GM08714 (cell line): ENCODE measurements around the gene VPS11.
"Not testable (repeated sequence)": the region's sequence is repeated elsewhere in the genome, so short reads cannot be mapped to it uniquely, and the experiment has no call there.

Experiments used
- H3K4me3 ChIP-seq: fragments of 200-500 bp; sonication (Bioruptor generic); 2 replicates; pipeline ENCODE4 v1.5.1; 2014; ENCODE audit warnings: mild to moderate bottlenecking, low read length, inconsistent platforms
- ZNF274 ChIP-seq: IDR thresholded peaks from 2 replicates; pipeline ENCODE4 v1.6.1; 2012; ENCODE audit warnings: mild to moderate bottlenecking, low read depth, low read length

Gene VPS11

GRCh38 chr11:119049081-119049480 is 18.5 kb upstream of the VPS11 start:
- TF ChIP-seq ZNF274 = no peak
- H3K4me3 ChIP-seq = no peak overlapping the region

GRCh38 chr11:119051440-119052162 is 16.0 kb upstream of the VPS11 start:
- no peak for TF ChIP-seq ZNF274
- no peak overlapping the region; the same call in 1 of the 2 replicates for H3K4me3 ChIP-seq

GRCh38 chr11:119052163-119052814 is 15.3 kb upstream of the VPS11 start:
- H3K4me3 ChIP-seq = no peak overlapping the region
- no peak for TF ChIP-seq ZNF274

- no peak for TF ChIP-seq ZNF274
- H3K4me3 ChIP-seq = no peak overlapping the region
These were observed 13.2 kb upstream of the VPS11 start for GRCh38 chr11:119054418-119054817.

GRCh38 chr11:119055901-119056300 is 11.7 kb upstream of the VPS11 start:
- TF ChIP-seq ZNF274 = no peak
- H3K4me3 ChIP-seq = peak overlapping the region; percentile 92

GRCh38 chr11:119056421-119056999 is 11.1 kb upstream of the VPS11 start:
- no peak for TF ChIP-seq ZNF274
- peak overlapping the region; percentile 92 for H3K4me3 ChIP-seq

GRCh38 chr11:119057000-119057769 is 10.4 kb upstream of the VPS11 start, which contains the start of gene HYOU1:
TSS of gene HYOU1 (minus strand) at chr11:119057205. CDS start at chr11:119056160, 1,045 bp downstream.
- H3K4me3 ChIP-seq = peak within 1 kb of the TSS; percentile 97
- no peak for TF ChIP-seq ZNF274

- H3K4me3 ChIP-seq = not testable (repeated sequence)
These were observed 8.5 kb upstream of the VPS11 start for GRCh38 chr11:119059128-119059527.

- TF ChIP-seq ZNF274 = no peak
- H3K4me3 ChIP-seq = no peak overlapping the region
These were observed 6.4 kb upstream of the VPS11 start for GRCh38 chr11:119061256-119061655.

- H3K4me3 ChIP-seq = no peak overlapping the region
- TF ChIP-seq ZNF274 = no peak
These were observed 4.8 kb upstream of the VPS11 start for GRCh38 chr11:119062779-119063178.

- no peak for TF ChIP-seq ZNF274
- H3K4me3 ChIP-seq = no peak overlapping the region
These were observed 2.2 kb upstream of the VPS11 start for GRCh38 chr11:119065369-119065768.

- TF ChIP-seq ZNF274 = no peak
- H3K4me3 ChIP-seq = no peak overlapping the region
These were observed 10.2 kb downstream of the VPS11 start for GRCh38 chr11:119077839-119078238.

GRCh38 chr11:119078675-119079420 is 11.2 kb downstream of the VPS11 start:
- TF ChIP-seq ZNF274 = no peak
- H3K4me3 ChIP-seq = no peak overlapping the region
